OCI-LY1 (cell line): ENCODE measurements around the gene ATL1.

ENCODE experiments used
- H2AFZ ChIP-seq: fragments of 200-600 bp; sonication (generic), shearing (Covaris generic); 2 replicates; pipeline ENCODE4 v1.6.0; 2014; ENCODE audit warnings: antibody characterized with exemption, mild to moderate bottlenecking, low read length
- H3F3A ChIP-seq: fragments of 200-600 bp; sonication (generic), shearing (Covaris generic); 2 replicates; pipeline ENCODE4 v1.6.0; 2014; ENCODE audit warnings: mild to moderate bottlenecking, antibody characterized with exemption, low read length, moderate library complexity; ENCODE audit not compliant: insufficient read depth
- H3K27ac ChIP-seq: fragments of 200-600 bp; sonication (generic); 2 replicates; pipeline ENCODE4 v1.5.1; 2014; ENCODE audit warnings: low read length, mixed run types, mild to moderate bottlenecking, low read depth; ENCODE audit not compliant: poor library complexity, severe bottlenecking
- H3K27me3 ChIP-seq: fragments of 200-600 bp; sonication (generic); 2 replicates; pipeline ENCODE4 v1.6.0; 2014; ENCODE audit warnings: antibody characterized with exemption, mild to moderate bottlenecking, low read length, moderate library complexity; ENCODE audit not compliant: insufficient read depth
- H3K36me3 ChIP-seq: fragments of 200-600 bp; sonication (generic); 2 replicates; pipeline ENCODE4 v1.6.1; 2014; ENCODE audit warnings: mild to moderate bottlenecking, antibody characterized with exemption, low read length, moderate library complexity, mixed read lengths; ENCODE audit not compliant: insufficient read depth
- H3K4me1 ChIP-seq: fragments of 200-600 bp; sonication (generic); 2 replicates; pipeline ENCODE4 v1.5.1; 2014; ENCODE audit warnings: mild to moderate bottlenecking, low read length, moderate library complexity; ENCODE audit not compliant: insufficient read depth, severe bottlenecking
- H3K4me2 ChIP-seq: fragments of 200-600 bp; sonication (generic), shearing (Covaris generic); 2 replicates; pipeline ENCODE4 v1.6.1; 2014; ENCODE audit warnings: low read length
- H3K4me3 ChIP-seq: fragments of 200-600 bp; sonication (generic); 2 replicates; pipeline ENCODE4 v1.5.1; 2014; ENCODE audit warnings: low read length, low read depth, mild to moderate bottlenecking, mixed read lengths; ENCODE audit not compliant: poor library complexity, severe bottlenecking
- H3K79me2 ChIP-seq: fragments of 200-600 bp; shearing (Covaris generic); 2 replicates; pipeline ENCODE4 v1.6.1; 2016; ENCODE audit warnings: mixed run types, low read length, mixed read lengths; ENCODE audit not compliant: insufficient read depth
- H3K9ac ChIP-seq: fragments of 200-600 bp; sonication (generic), shearing (Covaris generic); 2 replicates; pipeline ENCODE4 v1.6.1; 2014; ENCODE audit warnings: mild to moderate bottlenecking, low read length, mixed read lengths
- H3K9me2 ChIP-seq: fragments of 200-600 bp; sonication (generic), shearing (Covaris generic); 2 replicates; pipeline ENCODE4 v1.6.1; 2014; ENCODE audit warnings: low read depth, mild to moderate bottlenecking, low read length, mixed read lengths
- H3K9me3 ChIP-seq: fragments of 200-600 bp; shearing (Covaris generic); 2 replicates; pipeline ENCODE4 v1.6.1; 2014; ENCODE audit warnings: low read length, mixed read lengths
- H4K20me1 ChIP-seq: fragments of 200-600 bp; sonication (generic), shearing (Covaris generic); 2 replicates; pipeline ENCODE4 v1.6.0; 2016; ENCODE audit warnings: mild to moderate bottlenecking, low read length; ENCODE audit not compliant: insufficient read depth
- EZH2 ChIP-seq: fragments of 200-600 bp; sonication (generic), shearing (Covaris generic); IDR thresholded peaks from 2 replicates; pipeline ENCODE4 v1.8.0; 2017; ENCODE audit warnings: borderline replicate concordance, mixed run types, mild to moderate bottlenecking, antibody characterized with exemption, low read length, moderate library complexity, mixed read lengths
- TF ChIP-seq, protein P1 (sequence below): fragments of 200-600 bp; sonication (generic), shearing (Covaris generic); IDR thresholded peaks from 2 replicates; pipeline ENCODE4 v1.5.1; 2017; ENCODE audit warnings: mild to moderate bottlenecking, antibody characterized with exemption, low read length, moderate library complexity, mixed read lengths

ATL1 gene

DNA sequence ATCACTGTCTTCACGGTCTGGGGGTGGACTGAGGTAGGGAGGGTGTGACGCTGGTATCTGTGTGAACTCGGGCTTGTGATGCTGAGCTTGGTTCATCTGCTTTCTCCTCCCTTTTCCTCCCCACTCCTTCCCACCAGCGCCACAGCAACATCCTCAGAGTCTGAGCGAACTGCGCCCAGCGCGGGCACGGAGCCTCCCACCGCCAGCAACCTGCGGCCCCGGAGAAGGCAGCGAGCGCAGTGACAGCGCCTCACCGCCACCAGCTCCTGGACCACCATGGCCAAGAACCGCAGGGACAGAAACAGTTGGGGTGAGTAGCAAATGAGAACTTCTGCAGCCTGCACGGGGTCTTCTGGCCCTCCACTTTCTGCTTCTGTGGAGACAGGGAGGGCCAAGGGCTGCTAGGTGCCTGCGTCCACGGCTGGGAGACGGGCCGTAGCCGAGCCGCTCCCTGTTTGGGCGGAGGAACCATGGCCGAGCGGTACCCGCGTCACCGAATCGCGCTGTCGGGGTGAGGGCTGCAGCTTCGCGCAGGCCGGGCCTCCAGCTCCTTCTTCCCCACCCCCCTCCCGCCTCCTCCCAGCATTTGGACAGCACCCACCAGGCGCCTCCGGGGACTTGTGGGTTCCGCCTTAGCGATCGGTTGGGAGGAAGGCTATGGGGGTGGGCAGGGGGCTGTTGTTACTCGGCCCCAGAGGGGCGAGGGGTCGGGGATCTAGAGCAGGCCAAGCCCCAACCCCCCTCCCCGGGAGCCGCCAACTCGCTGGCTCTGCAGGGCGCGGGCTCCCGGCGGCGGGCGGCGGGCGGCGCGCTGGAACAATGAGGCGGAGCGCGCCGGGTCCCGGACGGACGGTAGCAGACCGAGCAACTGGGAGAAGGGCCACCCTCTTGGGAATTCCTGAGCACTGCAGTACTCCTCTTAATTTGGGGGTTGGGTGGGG lies at the start of gene ATL1:
TSS of gene ATL1 (plus strand) at position 156 of the 941 bp plus-strand sequence. CDS start at position 277, 121 bp downstream.
- Histone ChIP-seq H3K4me3 (peak within 1 kb of the TSS; percentile 63), H3K27me3 (no peaks in the 10 kb centered on the region), H3K36me3 (no peaks in the 10 kb centered on the region), H2AFZ (no peak within 1 kb of the TSS), H3K4me2 (peak within 1 kb of the TSS; percentile 75), H3K4me1 (peaks cover 8% of the 10 kb centered on the region), H4K20me1 (no peaks in the 10 kb centered on the region), H3K79me2 (no peaks in the 10 kb centered on the region), H3K9me3 (no peaks in the 10 kb centered on the region), H3K9me2 (no peaks in the 10 kb centered on the region), H3F3A (no peaks in the 10 kb centered on the region), H3K27ac (no peak within 1 kb of the TSS), H3K9ac (peak within 1 kb of the TSS; percentile 29; the same call in 1 of the 2 replicates)
- TF ChIP-seq, protein P1, sequence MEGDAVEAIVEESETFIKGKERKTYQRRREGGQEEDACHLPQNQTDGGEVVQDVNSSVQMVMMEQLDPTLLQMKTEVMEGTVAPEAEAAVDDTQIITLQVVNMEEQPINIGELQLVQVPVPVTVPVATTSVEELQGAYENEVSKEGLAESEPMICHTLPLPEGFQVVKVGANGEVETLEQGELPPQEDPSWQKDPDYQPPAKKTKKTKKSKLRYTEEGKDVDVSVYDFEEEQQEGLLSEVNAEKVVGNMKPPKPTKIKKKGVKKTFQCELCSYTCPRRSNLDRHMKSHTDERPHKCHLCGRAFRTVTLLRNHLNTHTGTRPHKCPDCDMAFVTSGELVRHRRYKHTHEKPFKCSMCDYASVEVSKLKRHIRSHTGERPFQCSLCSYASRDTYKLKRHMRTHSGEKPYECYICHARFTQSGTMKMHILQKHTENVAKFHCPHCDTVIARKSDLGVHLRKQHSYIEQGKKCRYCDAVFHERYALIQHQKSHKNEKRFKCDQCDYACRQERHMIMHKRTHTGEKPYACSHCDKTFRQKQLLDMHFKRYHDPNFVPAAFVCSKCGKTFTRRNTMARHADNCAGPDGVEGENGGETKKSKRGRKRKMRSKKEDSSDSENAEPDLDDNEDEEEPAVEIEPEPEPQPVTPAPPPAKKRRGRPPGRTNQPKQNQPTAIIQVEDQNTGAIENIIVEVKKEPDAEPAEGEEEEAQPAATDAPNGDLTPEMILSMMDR, result no peak
- TF ChIP-seq EZH2, result no peak

DNA sequence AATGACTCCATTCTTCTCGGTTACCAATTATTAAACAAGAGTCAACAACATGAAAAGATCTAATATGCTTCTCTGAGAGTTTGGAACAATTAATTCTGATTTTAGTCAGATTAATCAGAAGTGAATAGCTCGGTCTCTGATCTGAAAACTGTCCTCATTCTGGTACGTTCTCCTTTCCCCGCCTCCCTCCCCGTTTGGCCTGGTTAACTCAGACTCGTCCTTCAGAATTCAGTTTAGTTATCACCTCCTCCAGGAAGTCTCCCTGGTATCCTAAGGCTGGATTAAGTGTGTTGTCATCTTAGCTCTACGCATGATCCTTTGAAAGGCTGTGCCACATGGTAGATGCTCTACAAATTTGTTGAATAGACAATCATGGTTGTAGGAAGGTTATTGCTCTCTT lies 49.8 kb upstream of the ATL1 start:
- H3K4me1 ChIP-seq, result no peaks in the 10 kb centered on the region
- no peak overlapping the region for H3K9ac ChIP-seq
- H3K4me3 ChIP-seq, result no peak overlapping the region
- peaks cover 36% of the 10 kb centered on the region for H3K36me3 ChIP-seq
- H3K9me3 ChIP-seq, result no peaks in the 10 kb centered on the region; the same call in 1 of the 2 replicates
- H3K9me2 ChIP-seq, result no peaks in the 10 kb centered on the region
- H3F3A ChIP-seq, result no peaks in the 10 kb centered on the region
- H3K27ac ChIP-seq, result no peak overlapping the region
- TF ChIP-seq, protein P1, result no peak
- TF ChIP-seq EZH2, result no peak
- no peak overlapping the region for H3K4me2 ChIP-seq
- H2AFZ ChIP-seq, result no peak overlapping the region
- no peaks in the 10 kb centered on the region for H4K20me1 ChIP-seq
- H3K79me2 ChIP-seq, result peaks cover 78% of the 10 kb centered on the region
- no peaks in the 10 kb centered on the region for H3K27me3 ChIP-seq

DNA sequence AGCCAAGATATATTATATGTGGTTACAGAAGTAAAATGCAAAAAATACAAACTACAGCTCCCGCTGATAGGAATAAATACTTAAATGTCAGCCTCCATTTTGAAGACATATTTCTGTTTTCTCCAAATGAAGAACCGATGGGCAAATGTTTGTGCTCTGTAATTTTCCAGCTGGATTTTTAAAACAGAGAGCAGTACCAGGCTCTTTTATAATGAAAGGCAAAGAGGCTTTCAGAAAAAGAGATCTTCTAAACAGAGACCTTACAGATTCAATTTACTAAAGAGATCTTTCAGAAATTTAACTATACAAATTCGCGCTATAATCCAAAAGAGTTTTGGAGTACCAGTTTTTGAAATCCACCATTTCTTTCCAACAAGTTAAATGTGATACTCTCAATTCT lies 47.5 kb upstream of the ATL1 start:
- Histone ChIP-seq H3K9me3 (no peaks in the 10 kb centered on the region; the same call in 1 of the 2 replicates), H3K9ac (no peak overlapping the region), H3K79me2 (peaks cover 80% of the 10 kb centered on the region), H3K27ac (no peak overlapping the region), H3K4me2 (no peak overlapping the region), H3K9me2 (no peaks in the 10 kb centered on the region), H3K4me3 (no peak overlapping the region), H3K27me3 (no peaks in the 10 kb centered on the region), H3K36me3 (peaks cover 49% of the 10 kb centered on the region), H3K4me1 (no peaks in the 10 kb centered on the region), H4K20me1 (no peaks in the 10 kb centered on the region), H3F3A (no peaks in the 10 kb centered on the region), H2AFZ (no peak overlapping the region)
- no peak for TF ChIP-seq EZH2
- TF ChIP-seq, protein P1, result no peak
